Activated naive CD8-positive, alpha-beta T cell (primary cell): Measurements from ENCODE around the gene MARK3.
A peak's percentile ranks its signal among the peaks of the same experiment; 100 is the strongest.
"Not testable (repeated sequence)": the region's sequence is repeated elsewhere in the genome, so short reads cannot be mapped to it uniquely, and the experiment has no call there.

Experiments
- H3K27ac Mint-ChIP-seq: one replicate; pipeline ENCODE4 v1.8.0; 2021; ENCODE audit warnings: mixed read lengths
- H3K27me3 Mint-ChIP-seq: one replicate; pipeline ENCODE4 v1.8.0; 2021; ENCODE audit warnings: mixed read lengths
- H3K36me3 Mint-ChIP-seq: one replicate; pipeline ENCODE4 v1.8.0; 2021; ENCODE audit warnings: mixed read lengths
- H3K4me1 Mint-ChIP-seq: one replicate; pipeline ENCODE4 v1.8.0; 2021; ENCODE audit warnings: low read depth, mixed read lengths
- H3K4me3 Mint-ChIP-seq: one replicate; pipeline ENCODE4 v1.8.0; 2021; ENCODE audit warnings: mild to moderate bottlenecking, mixed read lengths
- H3K9me3 Mint-ChIP-seq: one replicate; pipeline ENCODE4 v1.8.0; 2021; ENCODE audit warnings: low read depth, mixed read lengths

The MARK3 gene

GRCh38 chr14:103354141-103354540 lies 31.1 kb upstream of the MARK3 start:
- H3K4me1 Mint-ChIP-seq, result no peaks in the 10 kb centered on the region
- no peaks in the 10 kb centered on the region for H3K9me3 Mint-ChIP-seq
- H3K36me3 Mint-ChIP-seq, result no peaks in the 10 kb centered on the region
- H3K27ac Mint-ChIP-seq, result no peak overlapping the region
- H3K4me3 Mint-ChIP-seq, result no peak overlapping the region
- peaks cover 5% of the 10 kb centered on the region for H3K27me3 Mint-ChIP-seq

GRCh38 chr14:103356024-103356682 lies 29.1 kb upstream of the MARK3 start:
- Mint-ChIP-seq H3K27ac (no peak overlapping the region), H3K4me1 (no peaks in the 10 kb centered on the region), H3K9me3 (no peaks in the 10 kb centered on the region), H3K36me3 (no peaks in the 10 kb centered on the region), H3K4me3 (no peak overlapping the region), H3K27me3 (peaks cover 5% of the 10 kb centered on the region)

- not testable (repeated sequence) for H3K36me3 Mint-ChIP-seq, H3K27me3 Mint-ChIP-seq, H3K9me3 Mint-ChIP-seq, H3K4me3 Mint-ChIP-seq, H3K27ac Mint-ChIP-seq, H3K4me1 Mint-ChIP-seq
Observed at GRCh38 chr14:103357552-103357951, 27.7 kb upstream of the MARK3 start.

- H3K4me3 Mint-ChIP-seq, result no peak overlapping the region
- peaks cover 6% of the 10 kb centered on the region for H3K9me3 Mint-ChIP-seq
Observed at GRCh38 chr14:103360548-103360947, 24.7 kb upstream of the MARK3 start.

GRCh38 chr14:103361867-103362266 lies 23.3 kb upstream of the MARK3 start:
- H3K27ac Mint-ChIP-seq, result peak overlapping the region; percentile 16
- H3K9me3 Mint-ChIP-seq, result peaks cover 6% of the 10 kb centered on the region
- peaks cover 1% of the 10 kb centered on the region for H3K27me3 Mint-ChIP-seq
- peaks cover 5% of the 10 kb centered on the region for H3K36me3 Mint-ChIP-seq
- H3K4me1 Mint-ChIP-seq, result no peaks in the 10 kb centered on the region
- H3K4me3 Mint-ChIP-seq, result no peak overlapping the region

More at GRCh38 chr14:103360548-103360947, 24.7 kb upstream of the MARK3 start:
- Mint-ChIP-seq H3K27ac (no peak overlapping the region), H3K27me3 (peaks cover 3% of the 10 kb centered on the region), H3K36me3 (peaks cover 5% of the 10 kb centered on the region), H3K4me1 (no peaks in the 10 kb centered on the region)

GRCh38 chr14:103362780-103363179 lies 22.4 kb upstream of the MARK3 start:
- Mint-ChIP-seq H3K9me3 (peaks cover 6% of the 10 kb centered on the region), H3K27ac (no peak overlapping the region), H3K27me3 (no peaks in the 10 kb centered on the region), H3K4me3 (no peak overlapping the region), H3K4me1 (no peaks in the 10 kb centered on the region), H3K36me3 (peaks cover 5% of the 10 kb centered on the region)

- Mint-ChIP-seq H3K4me1 (no peaks in the 10 kb centered on the region), H3K4me3 (no peak overlapping the region), H3K9me3 (peaks cover 6% of the 10 kb centered on the region), H3K36me3 (peaks cover 5% of the 10 kb centered on the region), H3K27me3 (no peaks in the 10 kb centered on the region), H3K27ac (no peak overlapping the region)
Observed at GRCh38 chr14:103366741-103367140, 18.5 kb upstream of the MARK3 start.

GRCh38 chr14:103367995-103368394 lies 17.2 kb upstream of the MARK3 start:
- H3K36me3 Mint-ChIP-seq, result peaks cover 2% of the 10 kb centered on the region
- no peaks in the 10 kb centered on the region for H3K4me1 Mint-ChIP-seq
- no peak overlapping the region for H3K27ac Mint-ChIP-seq
- peaks cover 6% of the 10 kb centered on the region for H3K9me3 Mint-ChIP-seq
- H3K27me3 Mint-ChIP-seq, result no peaks in the 10 kb centered on the region
- H3K4me3 Mint-ChIP-seq, result no peak overlapping the region

GRCh38 chr14:103370087-103370486 lies 15.1 kb upstream of the MARK3 start:
- no peak overlapping the region for H3K27ac Mint-ChIP-seq
- H3K9me3 Mint-ChIP-seq, result no peaks in the 10 kb centered on the region

GRCh38 chr14:103372017-103372416 lies 13.2 kb upstream of the MARK3 start:
- H3K4me1 Mint-ChIP-seq, result no peaks in the 10 kb centered on the region
- peaks cover 2% of the 10 kb centered on the region for H3K27me3 Mint-ChIP-seq
- no peaks in the 10 kb centered on the region for H3K36me3 Mint-ChIP-seq
- no peaks in the 10 kb centered on the region for H3K9me3 Mint-ChIP-seq
- no peak overlapping the region for H3K27ac Mint-ChIP-seq
- no peak overlapping the region for H3K4me3 Mint-ChIP-seq

More at GRCh38 chr14:103370087-103370486, 15.1 kb upstream of the MARK3 start:
- peaks cover 2% of the 10 kb centered on the region for H3K27me3 Mint-ChIP-seq
- no peak overlapping the region for H3K4me3 Mint-ChIP-seq
- no peaks in the 10 kb centered on the region for H3K4me1 Mint-ChIP-seq
- H3K36me3 Mint-ChIP-seq, result no peaks in the 10 kb centered on the region

- Mint-ChIP-seq H3K27ac (no peak overlapping the region), H3K4me3 (no peak overlapping the region), H3K27me3 (peaks cover 3% of the 10 kb centered on the region), H3K4me1 (no peaks in the 10 kb centered on the region), H3K36me3 (no peaks in the 10 kb centered on the region), H3K9me3 (no peaks in the 10 kb centered on the region)
Observed at GRCh38 chr14:103372552-103373304, 12.5 kb upstream of the MARK3 start.

- no peaks in the 10 kb centered on the region for H3K4me1 Mint-ChIP-seq
Observed at GRCh38 chr14:103374121-103374520, 11.1 kb upstream of the MARK3 start.

GRCh38 chr14:103377522-103378037 lies 7.6 kb upstream of the MARK3 start:
- Mint-ChIP-seq H3K9me3 (no peaks in the 10 kb centered on the region), H3K27ac (no peak overlapping the region), H3K36me3 (no peaks in the 10 kb centered on the region), H3K4me1 (peaks cover 3% of the 10 kb centered on the region), H3K4me3 (no peak overlapping the region), H3K27me3 (peaks cover 6% of the 10 kb centered on the region)

More at GRCh38 chr14:103374121-103374520, 11.1 kb upstream of the MARK3 start:
- H3K27me3 Mint-ChIP-seq, result peaks cover 3% of the 10 kb centered on the region
- no peak overlapping the region for H3K27ac Mint-ChIP-seq
- no peak overlapping the region for H3K4me3 Mint-ChIP-seq
- no peaks in the 10 kb centered on the region for H3K9me3 Mint-ChIP-seq
- no peaks in the 10 kb centered on the region for H3K36me3 Mint-ChIP-seq

GRCh38 chr14:103378038-103378854 lies 7.0 kb upstream of the MARK3 start:
- Mint-ChIP-seq H3K9me3 (no peaks in the 10 kb centered on the region), H3K27me3 (peaks cover 8% of the 10 kb centered on the region), H3K27ac (no peak overlapping the region), H3K4me3 (no peak overlapping the region), H3K4me1 (peaks cover 6% of the 10 kb centered on the region), H3K36me3 (no peaks in the 10 kb centered on the region)
